HG03045 (cell line): ENCODE measurements around the gene SAMD10.
A peak's percentile ranks its signal among the peaks of the same experiment; 100 is the strongest.

Experiments
- ATAC-seq: cut with Tn5 transposase; IDR thresholded peaks from one replicate; pipeline ENCODE4 v1.9.1; 2021; ENCODE audit warnings: mild to moderate bottlenecking, moderate library complexity; ENCODE audit not compliant: unreplicated experiment

The SAMD10 gene

GRCh38 chr20:63957690-63958441 lies 21.6 kb downstream of the SAMD10 start:
- no peak for ATAC-seq

- no peak for ATAC-seq
Observed at GRCh38 chr20:63957004-63957689, 22.3 kb downstream of the SAMD10 start.

- peak; percentile 13 for ATAC-seq
Observed at GRCh38 chr20:63956664-63957003, 22.8 kb downstream of the SAMD10 start.

- peak; percentile 70 for ATAC-seq
Observed at GRCh38 chr20:63955827-63956663, 23.4 kb downstream of the SAMD10 start, which contains the start of gene UCKL1. UCKL1 (minus strand) TSS chr20:63956416; CDS start chr20:63956372, 44 bp downstream.

- ATAC-seq, result peak; percentile 9
Observed at GRCh38 chr20:63955281-63955826, 24.1 kb downstream of the SAMD10 start.

- ATAC-seq, result no peak
Observed at GRCh38 chr20:63953764-63954429, 25.5 kb downstream of the SAMD10 start.

GRCh38 chr20:63952769-63953168 lies 26.7 kb downstream of the SAMD10 start:
- ATAC-seq, result no peak

GRCh38 chr20:63952210-63952535 lies 27.3 kb downstream of the SAMD10 start:
- ATAC-seq, result no peak

- ATAC-seq, result no peak
Observed at GRCh38 chr20:63951398-63952209, 27.8 kb downstream of the SAMD10 start.

- ATAC-seq, result no peak
Observed at GRCh38 chr20:63950701-63951397, 28.6 kb downstream of the SAMD10 start.

- ATAC-seq, result no peak
Observed at GRCh38 chr20:63947638-63948456, 31.6 kb downstream of the SAMD10 start.

GRCh38 chr20:63946986-63947637 lies 32.3 kb downstream of the SAMD10 start:
- ATAC-seq, result no peak

GRCh38 chr20:63945921-63946920 lies 33.2 kb downstream of the SAMD10 start:
- ATAC-seq, result no peak

GRCh38 chr20:63945031-63945658 lies 34.3 kb downstream of the SAMD10 start:
- no peak for ATAC-seq

GRCh38 chr20:63944078-63944941 lies 35.1 kb downstream of the SAMD10 start:
- no peak for ATAC-seq

GRCh38 chr20:63943808-63944077 lies 35.7 kb downstream of the SAMD10 start:
- no peak for ATAC-seq
